ENCODE results near the gene GPATCH8. TPM values are rescaled to one million over a fixed set of nuclear protein-coding genes. Genes with fewer than 3 reads are reported as not detected.

Gene GPATCH8
- total and polyA plus RNA-seq, 2 donors (not counting 3 experiments of a cell fraction or from before 2014, with no cell fraction given) = 14.6 to 35.3 TPM

- no peak overlapping the region for H3K4me2 ChIP-seq (ENCODE audit: insufficient read depth, low read length)
- intact Hi-C loops (cut with micrococcal nuclease) (no loop called here), dilution Hi-C loops (cut with MboI; ENCODE audit: extremely low pct_ligation_motif_present, low sequenced_read_pairs) (no loop called here)
- H4K20me1 ChIP-seq (replicated peaks; ENCODE audit: control insufficient read depth, extremely low read depth, insufficient read depth, low read length) = no peaks in the 10 kb centered on the region
- TF ChIP-seq EZH2 (IDR thresholded peaks at IDR 0.05; ENCODE audit: borderline replicate concordance, low read depth, low read length, severe bottlenecking) = no peak
- TF ChIP-seq CTCF (IDR thresholded peaks at IDR 0.05; ENCODE audit: extremely low read depth in 1 of 2, insufficient read depth in 1 of 2, low read depth in 1 of 2, low read length in 2 of 2) = no peak
- TF ChIP-seq POLR2A (IDR thresholded peaks at IDR 0.05; ENCODE audit: low read depth, low read length) = no peak
- TF ChIP-seq MYC (IDR thresholded peaks at IDR 0.05; ENCODE audit: low read depth, low read length) = no peak
- TF ChIP-seq FOS (IDR thresholded peaks at IDR 0.05; ENCODE audit: borderline replicate concordance, insufficient read depth, low read length) = no peak
- TF ChIP-seq MAX (IDR thresholded peaks at IDR 0.05; ENCODE audit: insufficient read depth, insufficient read length) = no peak
- no peak for TF ChIP-seq GATA2 (IDR thresholded peaks at IDR 0.05; ENCODE audit: insufficient read depth, insufficient read length, low read depth, low read length)
- no peak for TF ChIP-seq JUN (IDR thresholded peaks at IDR 0.05; ENCODE audit: borderline replicate concordance, insufficient read depth, insufficient read length, low read depth)
- TF ChIP-seq POLR2AphosphoS5 (IDR thresholded peaks at IDR 0.05; ENCODE audit: insufficient read depth, low read depth, low read length) = no peak
- H3K9me1 ChIP-seq (replicated peaks; ENCODE audit: control insufficient read depth, extremely low read depth, insufficient read depth, low read length) = no peaks in the 10 kb centered on the region
- H3K79me2 ChIP-seq (ENCODE audit: control insufficient read depth, insufficient read depth, low read length) = no peaks in the 10 kb centered on the region
- H3K27me3 ChIP-seq (ENCODE audit: control insufficient read depth in 2 of 2, insufficient read depth in 2 of 2, low read length in 2 of 2) = no peaks in the 10 kb centered on the region
- H2AFZ ChIP-seq (ENCODE audit: low read depth, low read length) = no peak overlapping the region
- no TSS peak for BruUV-seq (replicated peaks)
- FAIRE-seq (no peak), DNase-seq (ENCODE audit: low read depth, low spot score) (no peak)
- no peak overlapping the region for H3K27ac ChIP-seq (ENCODE audit: insufficient read depth, low read depth, low read length)
- H3K4me3 ChIP-seq (replicated peaks in 1 of 3; ENCODE audit: insufficient read depth in 1 of 3, low read depth in 1 of 3, low read length in 3 of 3) = no peak overlapping the region
- H3K9ac ChIP-seq (replicated peaks; ENCODE audit: extremely low read depth, insufficient read depth, low read length) = no peak overlapping the region
- H3K4me1 ChIP-seq (ENCODE audit: control insufficient read depth, extremely low read depth, insufficient read depth, low read length) = no peaks in the 10 kb centered on the region
- ChIA-PET CTCF (interaction anchor here (0.6 to 3.1 kb wide), 3 partner anchors 8 to 168 kb away, joined by 3 to 12 read pairs (median 3); partner anchors contain the start of gene FAM171A2), POLR2A (no interaction called here)
- peaks cover 3 to 24% of the 10 kb centered on the region in 2 experiments for H3K36me3 ChIP-seq (ENCODE audit: control insufficient read depth in 2 of 2, extremely low read depth in 1 of 2, insufficient read depth in 2 of 2, low read length in 2 of 2)
- no peaks in the 10 kb centered on the region for H3K9me3 ChIP-seq (replicated peaks; ENCODE audit: control insufficient read depth, insufficient read depth, low read length)
Observed at GRCh38 chr17:44355642-44356099, 147.5 kb downstream of the GPATCH8 start.

Measured in endothelial cell of umbilical vein (primary cell).